ENCODE results near the gene RPS21.

RPS21 gene

DNA sequence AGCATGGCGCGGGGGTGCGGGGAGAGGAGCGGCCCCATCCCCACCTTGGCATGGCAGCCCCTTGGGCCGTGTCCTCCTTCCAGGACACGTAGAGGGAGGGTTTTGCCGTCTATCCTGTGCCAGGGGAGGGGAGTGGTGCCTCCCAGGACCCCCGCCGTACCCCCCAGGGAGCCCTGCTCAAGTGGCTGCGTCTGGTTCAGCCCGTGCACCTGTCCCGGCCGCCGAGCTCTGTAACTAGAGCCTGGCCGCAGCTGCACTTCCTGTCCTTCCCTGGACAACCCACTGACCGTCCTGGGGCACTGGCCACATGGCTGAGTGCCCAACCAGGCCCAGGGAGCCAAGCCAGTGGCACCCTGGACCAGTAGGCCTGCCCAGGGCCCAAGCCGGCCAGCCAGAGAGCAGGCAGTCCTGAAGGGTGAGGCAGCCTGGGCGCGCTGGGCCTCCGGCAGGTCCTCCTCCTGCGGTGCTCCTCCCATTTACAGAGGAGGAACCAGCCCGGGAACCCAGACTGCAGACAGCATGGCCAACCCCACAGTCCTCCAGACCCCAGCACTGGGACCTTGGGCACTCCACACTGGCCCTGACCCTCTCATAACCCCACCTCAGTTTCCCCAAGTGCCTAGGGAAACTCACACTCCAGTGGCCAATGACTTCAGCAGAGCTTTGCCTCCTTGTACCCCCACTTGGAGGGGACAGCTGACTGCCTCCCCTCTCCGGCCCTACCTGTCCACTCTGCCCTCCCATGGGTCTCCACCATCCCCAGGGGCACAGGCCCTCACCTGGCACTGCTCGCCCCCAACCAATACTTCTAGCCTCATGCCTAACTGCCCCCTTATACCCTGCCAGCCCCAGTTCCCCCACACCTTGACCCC is 28.5 kb upstream of the RPS21 start:
- TF ChIP-seq ZFX (IDR thresholded peaks at IDR 0.05; ENCODE audit: borderline replicate concordance), result no peak
- TF ChIP-seq, protein P1, sequence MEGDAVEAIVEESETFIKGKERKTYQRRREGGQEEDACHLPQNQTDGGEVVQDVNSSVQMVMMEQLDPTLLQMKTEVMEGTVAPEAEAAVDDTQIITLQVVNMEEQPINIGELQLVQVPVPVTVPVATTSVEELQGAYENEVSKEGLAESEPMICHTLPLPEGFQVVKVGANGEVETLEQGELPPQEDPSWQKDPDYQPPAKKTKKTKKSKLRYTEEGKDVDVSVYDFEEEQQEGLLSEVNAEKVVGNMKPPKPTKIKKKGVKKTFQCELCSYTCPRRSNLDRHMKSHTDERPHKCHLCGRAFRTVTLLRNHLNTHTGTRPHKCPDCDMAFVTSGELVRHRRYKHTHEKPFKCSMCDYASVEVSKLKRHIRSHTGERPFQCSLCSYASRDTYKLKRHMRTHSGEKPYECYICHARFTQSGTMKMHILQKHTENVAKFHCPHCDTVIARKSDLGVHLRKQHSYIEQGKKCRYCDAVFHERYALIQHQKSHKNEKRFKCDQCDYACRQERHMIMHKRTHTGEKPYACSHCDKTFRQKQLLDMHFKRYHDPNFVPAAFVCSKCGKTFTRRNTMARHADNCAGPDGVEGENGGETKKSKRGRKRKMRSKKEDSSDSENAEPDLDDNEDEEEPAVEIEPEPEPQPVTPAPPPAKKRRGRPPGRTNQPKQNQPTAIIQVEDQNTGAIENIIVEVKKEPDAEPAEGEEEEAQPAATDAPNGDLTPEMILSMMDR (IDR thresholded peaks at IDR 0.05), result no peak
- H3K27ac ChIP-seq, result no peak overlapping the region

DNA sequence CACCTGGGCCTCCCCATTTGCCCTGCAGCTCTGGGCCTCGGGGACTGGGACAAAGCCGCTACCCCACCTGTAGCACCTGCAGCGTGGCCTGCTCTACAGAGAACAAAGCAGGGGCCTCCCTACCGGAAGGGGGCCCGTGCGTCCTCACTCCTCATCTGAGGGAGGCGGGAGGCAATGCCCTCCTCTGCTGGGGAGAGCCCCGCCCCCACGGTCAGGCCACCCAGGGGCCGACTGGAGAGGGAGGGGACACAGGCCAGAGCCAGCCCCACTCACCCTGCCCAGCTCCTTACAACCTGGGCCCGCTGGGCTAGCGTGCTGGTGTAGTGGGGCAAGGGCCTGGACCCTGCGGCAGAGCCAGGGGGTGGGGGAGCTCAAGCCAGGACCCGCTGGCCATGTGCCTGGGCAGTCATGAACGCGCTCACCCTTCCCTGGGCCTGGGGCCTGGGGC is 27.8 kb upstream of the RPS21 start:
- TF ChIP-seq, protein P1 (IDR thresholded peaks at IDR 0.05), result no peak
- no peak for TF ChIP-seq ZFX (IDR thresholded peaks at IDR 0.05; ENCODE audit: borderline replicate concordance)

DNA sequence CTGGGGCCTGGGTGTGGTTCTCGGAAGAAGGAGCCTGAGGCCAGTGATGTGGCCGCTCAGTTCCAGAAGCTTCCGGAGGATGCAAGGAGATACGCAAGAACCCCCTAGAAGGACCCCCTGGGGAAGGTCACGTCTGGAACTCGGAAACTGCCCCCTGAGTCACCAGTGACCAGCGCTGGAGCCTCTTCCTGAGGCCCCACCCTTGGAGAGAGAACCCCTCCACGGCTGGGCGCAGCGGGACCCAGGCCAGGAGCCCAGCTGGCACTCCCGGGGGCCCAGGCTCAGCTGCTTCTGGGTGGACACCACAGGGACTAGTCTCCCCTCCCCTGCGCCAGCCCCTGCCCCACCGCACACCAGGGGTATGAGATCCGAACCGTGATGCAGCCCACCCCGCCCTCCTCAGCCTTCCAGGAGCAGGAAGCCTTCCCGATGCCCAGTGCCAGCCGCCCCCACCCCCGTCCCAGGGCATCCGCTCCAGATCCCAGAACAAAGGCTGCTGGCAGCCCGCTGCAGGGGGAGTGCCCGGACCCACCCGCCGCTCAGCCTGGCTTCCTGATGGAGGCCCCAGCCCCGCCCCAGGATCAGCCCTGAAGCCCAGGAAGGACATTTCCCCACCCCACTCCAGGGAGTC is 27.3 kb upstream of the RPS21 start:
- no peak overlapping the region for H3K27ac ChIP-seq
- TF ChIP-seq, protein P1 (IDR thresholded peaks at IDR 0.05), result no peak
- no peak for TF ChIP-seq ZFX (IDR thresholded peaks at IDR 0.05; ENCODE audit: borderline replicate concordance)

More for the DNA sequence above, 27.8 kb upstream of the RPS21 start:
- no peak overlapping the region for H3K27ac ChIP-seq

- no peak for TF ChIP-seq ZFX (IDR thresholded peaks at IDR 0.05; ENCODE audit: borderline replicate concordance)
- TF ChIP-seq, protein P1 (IDR thresholded peaks at IDR 0.05), result no peak
- no peak overlapping the region for H3K27ac ChIP-seq
Observed at GRCh38 chr20:62360854-62361798, 25.8 kb upstream of the RPS21 start.

DNA sequence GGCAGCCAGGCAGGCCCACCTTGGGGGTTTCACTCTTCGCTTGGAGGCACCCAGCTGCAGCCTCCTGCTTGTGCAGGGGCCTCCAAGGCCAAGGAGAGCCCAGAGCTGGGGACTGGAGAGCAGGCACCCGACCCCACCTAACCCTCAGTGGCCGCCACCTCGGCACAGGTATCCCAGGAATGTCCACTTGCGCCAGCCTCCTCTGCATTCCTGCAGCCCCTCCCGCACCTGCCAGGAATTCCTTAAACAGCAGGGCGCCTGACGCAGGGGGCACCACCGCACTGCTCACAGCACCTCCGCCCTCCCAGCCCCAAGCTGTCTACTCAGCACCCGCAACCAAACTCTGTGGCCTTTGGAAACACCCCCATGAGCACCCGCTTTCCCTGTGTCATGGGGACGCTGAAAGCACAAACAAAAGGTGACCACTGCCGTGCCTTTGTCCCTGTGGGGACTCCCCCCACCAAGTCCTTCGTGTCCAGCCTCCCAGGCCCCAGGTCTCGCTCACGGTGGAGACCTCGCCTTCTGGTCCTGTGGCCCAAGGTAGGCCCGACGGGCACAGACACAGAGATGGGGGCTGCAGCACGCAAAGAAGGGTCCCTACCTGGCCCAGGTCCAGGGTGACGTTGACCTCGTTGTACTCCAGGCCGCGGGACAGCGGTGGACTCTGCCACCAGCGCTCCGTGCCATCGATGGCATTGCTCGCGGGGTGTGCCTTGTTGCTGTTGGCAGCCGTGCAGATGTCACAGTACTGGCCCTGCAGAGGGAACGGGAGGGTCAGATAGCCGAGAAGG is 24.9 kb upstream of the RPS21 start:
- TF ChIP-seq, protein P1 (IDR thresholded peaks at IDR 0.05), result no peak
- no peak for TF ChIP-seq ZFX (IDR thresholded peaks at IDR 0.05; ENCODE audit: borderline replicate concordance)
- H3K27ac ChIP-seq, result no peak overlapping the region

DNA sequence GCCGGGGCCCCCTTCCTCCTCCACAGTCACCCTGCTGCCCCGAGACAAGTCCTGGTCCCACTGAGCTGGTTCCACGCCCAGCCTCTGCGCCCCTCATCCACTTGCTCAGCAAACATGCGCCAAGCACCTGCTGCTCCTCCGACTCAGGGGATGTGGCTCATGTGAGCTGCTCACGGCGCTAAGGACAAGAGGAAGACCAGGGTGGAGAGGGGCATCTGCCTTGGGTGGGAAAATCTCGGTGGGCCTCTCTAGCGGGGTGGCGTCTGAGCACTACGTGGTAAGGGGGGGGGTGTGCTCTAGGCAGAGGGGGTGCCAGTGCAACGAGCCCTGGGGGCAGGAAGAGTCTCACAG is 24.3 kb upstream of the RPS21 start:
- TF ChIP-seq ZFX (IDR thresholded peaks at IDR 0.05; ENCODE audit: borderline replicate concordance), result no peak
- TF ChIP-seq, protein P1 (IDR thresholded peaks at IDR 0.05), result no peak
- H3K27ac ChIP-seq, result no peak overlapping the region
